NCI-H524 (cell line): ENCODE results near the gene CLDN20.
A peak's percentile ranks its signal among the peaks of the same experiment; 100 is the strongest.
"Not testable (repeated sequence)": the region's sequence is repeated elsewhere in the genome, so short reads cannot be mapped to it uniquely, and the experiment has no call there.

Experiments used
- DNase-seq, 2 experiments: peaks; one replicate each; lab custom pipeline; 2025; lab: John Stamatoyannopoulos, UW

Gene CLDN20

DNA sequence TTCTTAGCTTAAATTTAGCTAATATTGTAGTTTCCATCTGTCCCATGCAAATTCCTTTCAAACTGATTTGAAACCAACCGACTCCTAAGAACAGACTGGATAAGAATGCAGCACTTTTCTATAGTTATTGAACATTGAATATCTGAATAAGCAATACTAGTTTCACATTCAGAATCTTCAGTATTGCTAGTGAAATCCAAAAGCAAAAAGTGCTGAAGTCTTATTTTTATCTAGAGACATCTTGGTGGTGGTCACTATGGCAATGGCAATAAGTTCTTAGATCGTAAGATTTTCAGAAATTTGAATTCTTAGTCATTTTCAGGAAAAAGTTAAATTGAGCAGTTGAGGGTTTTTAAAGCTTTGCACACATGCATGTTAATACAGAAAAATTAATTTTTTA lies 47.8 kb downstream of the CLDN20 start:
- DNase-seq, result no peak

- not testable (repeated sequence) for DNase-seq
Observed at GRCh38 chr6:155312950-155313349, 49.1 kb downstream of the CLDN20 start.

DNA sequence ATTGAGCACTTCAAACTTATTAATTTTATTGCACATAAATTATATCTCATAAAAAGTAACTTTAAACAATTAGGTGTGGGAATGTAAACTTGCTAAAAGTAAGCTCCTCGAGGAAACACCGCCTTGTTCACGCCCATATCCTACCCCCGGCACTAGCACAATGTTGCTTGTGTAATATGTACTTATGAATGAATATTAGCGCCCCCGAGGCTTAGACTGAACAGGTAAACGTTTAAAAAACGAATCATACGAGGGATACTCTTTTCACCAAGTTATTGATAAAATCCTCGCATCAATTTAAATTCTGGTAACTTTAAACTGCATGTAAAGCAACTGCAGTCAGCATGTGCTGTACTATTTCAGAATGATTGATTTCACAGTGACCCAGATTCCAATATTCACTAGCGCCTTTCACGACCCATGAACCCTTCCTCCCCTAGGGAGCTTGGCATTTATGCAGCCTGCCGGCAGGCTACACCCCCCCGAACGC lies 49.8 kb downstream of the CLDN20 start:
- DNase-seq, result peak; percentile 29 to 58

DNA sequence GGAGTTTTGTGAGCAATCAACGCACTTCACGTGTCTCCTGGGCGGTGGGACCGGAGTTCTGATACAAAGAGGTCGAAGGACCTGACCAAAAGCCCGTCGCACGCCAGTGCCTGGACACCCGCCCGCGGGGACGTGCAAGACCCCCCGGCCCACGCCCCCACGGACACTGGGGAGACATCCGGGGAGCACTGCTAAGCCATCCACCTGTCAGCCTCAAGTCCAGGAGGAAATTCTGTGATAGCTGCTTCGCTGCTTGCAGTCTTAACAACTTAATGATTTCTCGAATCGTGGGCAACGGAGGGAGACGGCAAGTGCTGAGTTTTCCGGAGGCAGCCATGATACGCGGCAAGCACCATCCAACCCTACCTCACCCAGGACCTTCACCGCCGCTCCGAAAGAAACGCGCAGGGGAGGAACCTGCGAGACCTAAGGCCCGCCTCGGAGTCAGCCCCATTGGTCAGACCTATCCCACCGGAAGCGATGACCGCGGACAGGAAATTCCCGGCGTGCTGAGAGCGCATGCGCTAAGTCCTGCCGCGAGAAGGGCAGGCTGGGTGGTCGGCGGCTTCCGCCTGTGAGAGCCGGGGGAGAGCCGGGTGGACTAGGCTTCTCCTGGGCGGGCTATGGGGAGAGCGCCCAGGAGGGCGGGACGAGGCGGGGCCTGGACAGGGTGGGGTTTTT lies 50.4 kb downstream of the CLDN20 start, which contains the start of gene TFB1M:
TFB1M (minus strand) TSS at position 393 of the 681 bp plus-strand sequence; CDS start at position 337, 56 bp downstream.
- peak; percentile 99 to 100 for DNase-seq

GRCh38 chr6:155314773-155315515 lies 51.1 kb downstream of the CLDN20 start:
- peak; percentile 94 to 96 for DNase-seq

DNA sequence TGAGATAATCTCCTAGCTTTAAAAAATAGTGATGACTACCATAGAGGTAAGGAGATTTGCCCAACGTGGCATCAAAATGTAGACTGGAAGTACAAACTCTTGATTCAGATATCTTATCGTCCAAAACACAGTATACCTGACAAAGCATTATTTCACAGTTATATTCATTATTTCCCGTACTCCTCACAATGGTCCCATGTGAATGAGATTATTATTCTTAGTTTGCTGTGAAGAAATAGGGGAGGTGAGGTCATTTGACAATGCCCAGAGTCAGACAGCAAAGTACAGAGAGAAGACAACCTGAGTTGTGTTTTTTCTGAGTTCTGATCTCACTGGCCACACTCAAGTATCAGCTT lies 51.7 kb downstream of the CLDN20 start:
- peak in 1 of 2 experiments; percentile 34 for DNase-seq

DNA sequence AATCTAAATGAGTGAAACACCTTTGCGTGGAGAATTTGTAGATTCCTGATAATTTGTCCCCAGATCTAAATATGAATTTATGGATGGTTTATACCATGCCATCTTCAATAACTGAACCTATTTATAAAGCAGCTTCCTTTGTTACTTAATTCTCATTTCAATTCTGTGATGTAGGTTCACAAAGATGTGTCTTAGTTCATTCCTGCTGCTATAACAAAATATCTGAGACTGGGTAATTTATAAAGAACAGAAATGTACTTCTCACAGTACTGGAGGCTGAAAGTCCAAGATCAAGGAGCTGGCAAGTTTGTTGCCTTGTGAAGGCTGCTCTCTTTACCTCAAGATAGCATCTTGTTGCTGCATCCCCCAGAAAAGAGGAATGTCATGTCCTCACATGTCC lies 52.6 kb downstream of the CLDN20 start:
- DNase-seq, result no peak

- peak in 1 of 2 experiments; percentile 23 for DNase-seq
Observed at GRCh38 chr6:155317186-155317585, 53.4 kb downstream of the CLDN20 start.

DNA sequence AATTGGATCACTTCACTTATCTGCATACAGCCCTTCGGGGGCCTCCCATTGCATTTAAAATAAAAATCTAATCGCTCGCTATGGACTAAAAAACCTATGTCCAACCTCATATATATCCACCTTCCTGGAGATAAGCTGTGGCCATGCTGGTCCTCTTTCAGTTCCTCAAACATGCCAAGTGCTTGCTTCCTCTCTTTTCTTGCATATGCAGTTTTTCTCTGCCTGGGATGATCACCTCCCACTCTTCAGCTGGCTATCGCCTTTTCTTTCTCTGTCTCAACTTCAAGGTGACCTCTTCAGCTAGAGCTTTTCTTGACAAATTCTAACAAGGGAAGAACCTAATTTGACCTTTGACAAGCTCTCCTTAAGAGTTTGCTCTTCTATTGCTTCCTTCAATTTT lies 56.1 kb downstream of the CLDN20 start:
- no peak for DNase-seq

- no peak for DNase-seq
Observed at GRCh38 chr6:155324172-155324571, 60.4 kb downstream of the CLDN20 start.

- DNase-seq, result no peak
Observed at GRCh38 chr6:155324993-155325392, 61.2 kb downstream of the CLDN20 start.

- DNase-seq, result no peak
Observed at GRCh38 chr6:155325700-155326516, 62.1 kb downstream of the CLDN20 start.
